RWPE2 (cell line): Measurements from ENCODE around the gene MBD2.
A peak's percentile ranks its signal among the peaks of the same experiment; 100 is the strongest.
"Not testable (repeated sequence)": the region's sequence is repeated elsewhere in the genome, so short reads cannot be mapped to it uniquely, and the experiment has no call there.

Experiments used
- ATAC-seq: fragments of 200-7000 bp; cut with Tn5 transposase; 3 replicates; pipeline ENCODE4 v1.9.1; 2021; ENCODE audit warnings: low read depth
- DNase-seq: peaks from one replicate; pipeline ENCODE4 v3.0.0-alpha.2; 2020; ENCODE audit warnings: low spot score
- H3K27ac ChIP-seq: fragments of 450-650 bp; 2 replicates; pipeline ENCODE4 v1.5.1; 2017; ENCODE audit warnings: mild to moderate bottlenecking; ENCODE audit not compliant: poor library complexity, severe bottlenecking
- H3K27me3 ChIP-seq: fragments of 250-450 bp; sonication (Bioruptor Pico); 2 replicates; pipeline ENCODE4 v1.5.1; 2021; ENCODE audit warnings: mild to moderate bottlenecking, moderate library complexity; ENCODE audit not compliant: insufficient read depth, poor library complexity, severe bottlenecking
- H3K36me3 ChIP-seq: fragments of 250-450 bp; sonication (Bioruptor Pico); 2 replicates; pipeline ENCODE4 v1.5.1; 2020; ENCODE audit warnings: low read depth, mild to moderate bottlenecking, moderate library complexity
- H3K4me1 ChIP-seq: fragments of 250-450 bp; sonication (Bioruptor Pico); 2 replicates; pipeline ENCODE4 v1.5.1; 2021; ENCODE audit warnings: mild to moderate bottlenecking, moderate library complexity; ENCODE audit not compliant: insufficient read depth, poor library complexity, severe bottlenecking
- H3K4me3 ChIP-seq: fragments of 250-450 bp; sonication (Bioruptor Pico); 2 replicates; pipeline ENCODE4 v1.5.1; 2021; ENCODE audit warnings: mild to moderate bottlenecking, moderate library complexity; ENCODE audit not compliant: severe bottlenecking
- H3K9me3 ChIP-seq: fragments of 250-450 bp; sonication (Bioruptor Pico); 2 replicates; pipeline ENCODE4 v1.5.1; 2021; ENCODE audit warnings: mild to moderate bottlenecking, moderate library complexity; ENCODE audit not compliant: severe bottlenecking
- CTCF ChIP-seq: fragments of 450-650 bp; IDR thresholded peaks from one replicate; pipeline ENCODE4 v1.5.1; 2017; ENCODE audit warnings: mild to moderate bottlenecking, moderate library complexity; ENCODE audit not compliant: poor library complexity, severe bottlenecking

The MBD2 gene

GRCh38 chr18:54263904-54264336 is 39.5 kb upstream of the MBD2 start:
- H3K36me3 ChIP-seq: no peaks in the 10 kb centered on the region
- no peak overlapping the region for H3K27ac ChIP-seq
- peaks cover 14% of the 10 kb centered on the region for H3K4me1 ChIP-seq
- no peaks in the 10 kb centered on the region for H3K27me3 ChIP-seq
- no peak overlapping the region for H3K4me3 ChIP-seq
- DNase-seq (no peak), ATAC-seq (no peak)
- no peak for TF ChIP-seq CTCF
- no peaks in the 10 kb centered on the region for H3K9me3 ChIP-seq

GRCh38 chr18:54261894-54262293 is 37.4 kb upstream of the MBD2 start:
- Histone ChIP-seq H3K27me3 (no peaks in the 10 kb centered on the region), H3K27ac (no peak overlapping the region), H3K4me1 (peaks cover 11% of the 10 kb centered on the region), H3K9me3 (no peaks in the 10 kb centered on the region), H3K36me3 (no peaks in the 10 kb centered on the region), H3K4me3 (no peak overlapping the region)
- no peak for ATAC-seq
- TF ChIP-seq CTCF: no peak
- no peak for DNase-seq

DNA sequence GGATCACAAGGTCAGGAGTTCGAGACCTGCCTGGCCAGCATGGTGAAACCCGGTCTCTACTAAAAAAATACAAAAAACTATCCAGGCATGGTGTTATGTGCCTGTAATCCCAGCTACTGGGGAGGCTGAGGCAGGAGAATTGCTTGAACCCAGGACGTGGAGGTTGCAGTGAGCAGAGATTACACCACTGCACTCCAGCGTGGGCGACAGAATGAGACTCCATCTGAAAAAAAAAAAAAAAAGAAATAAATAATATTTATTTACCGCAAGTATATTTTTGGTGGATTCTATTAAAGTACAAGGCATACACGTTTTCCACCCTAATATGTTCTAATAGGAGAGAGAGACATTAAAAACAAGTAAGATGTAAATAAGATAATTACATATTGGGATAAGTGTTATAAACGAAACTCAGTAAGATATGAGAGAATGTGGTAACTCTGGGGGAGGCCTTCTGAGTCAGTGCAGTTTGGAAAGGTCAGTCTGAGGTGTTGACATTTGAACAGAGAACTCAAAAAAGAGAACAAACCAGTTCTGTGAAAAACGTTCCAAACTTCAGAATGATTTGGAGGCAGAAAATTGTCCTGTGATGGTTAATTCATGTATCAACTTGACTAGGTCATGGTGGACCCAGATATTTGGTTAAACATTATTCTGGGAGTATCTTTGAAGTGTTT is 36.1 kb upstream of the MBD2 start:
- peak overlapping the region; percentile 30 for H3K27ac ChIP-seq
- peak; percentile 78 for ATAC-seq
- no peak for TF ChIP-seq CTCF

DNA sequence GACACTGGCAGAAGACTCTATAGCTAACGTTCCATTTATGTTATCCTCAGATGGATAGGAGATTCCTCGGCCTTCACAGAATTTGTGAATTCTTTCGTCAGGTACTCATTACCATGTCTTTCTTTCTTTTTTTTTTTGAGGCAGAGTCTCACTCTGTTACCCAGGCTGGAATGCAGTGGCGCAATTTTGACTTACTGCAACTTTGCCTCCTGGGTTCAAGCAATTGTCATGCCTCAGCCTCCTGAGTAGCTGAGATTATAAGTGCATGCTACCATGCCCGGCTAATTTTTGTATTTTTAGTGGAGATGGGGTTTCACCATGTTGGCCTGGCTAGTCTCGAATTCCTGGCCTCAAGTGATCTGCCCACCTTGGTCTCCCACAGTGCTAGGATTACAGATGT is 33.3 kb upstream of the MBD2 start:
- ATAC-seq: not testable (repeated sequence)

More for the DNA sequence above, 36.1 kb upstream of the MBD2 start:
- H3K36me3 ChIP-seq: no peaks in the 10 kb centered on the region
- H3K4me3 ChIP-seq: no peak overlapping the region
- no peaks in the 10 kb centered on the region for H3K27me3 ChIP-seq
- no peaks in the 10 kb centered on the region for H3K9me3 ChIP-seq
- H3K4me1 ChIP-seq: peaks cover 13% of the 10 kb centered on the region
- DNase-seq: no peak

DNA sequence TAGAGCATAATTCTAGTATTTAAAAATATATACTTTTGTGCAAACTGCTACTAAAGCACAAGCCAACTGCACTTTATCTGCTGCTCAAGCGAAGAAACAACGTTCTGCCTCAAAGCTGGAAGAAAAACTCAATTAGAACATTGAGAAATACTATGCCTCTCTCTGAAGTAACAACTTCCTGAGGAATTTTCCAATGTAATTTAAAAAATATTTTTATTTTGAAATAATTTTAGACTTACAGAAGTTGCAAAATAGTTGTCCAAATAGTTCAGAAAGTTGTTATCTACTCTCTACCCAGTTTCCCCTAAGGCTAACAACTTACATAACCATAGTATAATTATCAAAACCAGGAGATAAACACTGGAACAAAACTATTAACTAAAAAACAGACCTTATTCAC is 32.5 kb upstream of the MBD2 start:
- DNase-seq (no peak), ATAC-seq (no peak)
- H3K4me3 ChIP-seq: no peak overlapping the region
- no peaks in the 10 kb centered on the region for H3K9me3 ChIP-seq
- no peak for TF ChIP-seq CTCF
- no peaks in the 10 kb centered on the region for H3K27me3 ChIP-seq
- no peaks in the 10 kb centered on the region for H3K36me3 ChIP-seq
- H3K4me1 ChIP-seq: peaks cover 24% of the 10 kb centered on the region
- no peak overlapping the region for H3K27ac ChIP-seq

More for the DNA sequence above, 33.3 kb upstream of the MBD2 start:
- not testable (repeated sequence) for H3K36me3 ChIP-seq, H3K27me3 ChIP-seq, H3K4me3 ChIP-seq, DNase-seq, H3K9me3 ChIP-seq, H3K27ac ChIP-seq
- H3K4me1 ChIP-seq: peaks cover 24% of the 10 kb centered on the region
